Measurements from ENCODE around the gene MGP. TPM values are rescaled to one million over a fixed set of nuclear protein-coding genes. Genes with fewer than 3 reads are reported as not detected.

MGP gene
- total and polyA plus RNA-seq, 2 of the 13 experiments (the other 11 are each of a cell fraction or from before 2014, with no cell fraction given), result not detected

- Histone ChIP-seq H3K9ac (ENCODE audit: insufficient read depth, low read depth, low read length) (no peak overlapping the region), H3K4me3 (replicated peaks in 1 of 3; ENCODE audit: insufficient read depth in 1 of 3, low read depth in 2 of 3, low read length in 3 of 3) (no peak overlapping the region), H3K9me3 (ENCODE audit: low read length) (no peaks in the 10 kb centered on the region), H3K27me3 (ENCODE audit: control insufficient read depth in 1 of 2, insufficient read depth in 2 of 2, low read length in 2 of 2) (no peaks in the 10 kb centered on the region), H4K20me1 (ENCODE audit: insufficient read depth, low read length) (no peaks in the 10 kb centered on the region), H3K27ac (ENCODE audit: extremely low read length, insufficient read depth, low read length) (no peak overlapping the region), H3K79me2 (ENCODE audit: insufficient read depth, low read length) (no peaks in the 10 kb centered on the region), H3K4me1 (ENCODE audit: insufficient read depth, low read length) (no peaks in the 10 kb centered on the region), H3K4me2 (ENCODE audit: low read depth, low read length) (no peak overlapping the region), H2AFZ (ENCODE audit: low read length) (no peak overlapping the region), H3K36me3 (replicated peaks in 1 of 2; ENCODE audit: control insufficient read depth in 1 of 2, insufficient read depth in 2 of 2, low read length in 2 of 2) (no peaks in the 10 kb centered on the region)
- ChIA-PET POLR2A (no interaction called here), CTCF (ENCODE audit: low intra/inter-chr PET ratio, low total read pairs) (no interaction called here)
- intact Hi-C loops (cut with micrococcal nuclease; ENCODE audit: unreplicated experiment) (no loop called here), in situ Hi-C loops (cut with HindIII; ENCODE audit: extremely low pct_ligation_motif_present, low pct_unique_long_range_greater_than_20kb) (no loop called here)
- FAIRE-seq (no peak), ATAC-seq (no peak), DNase-seq (ENCODE audit: low spot score) (no peak)
- TF ChIP-seq KIAA2018 (CRISPR knock-in tag; IDR thresholded peaks at IDR 0.05; ENCODE audit: borderline replicate concordance) (no peak), ZNF510 (CRISPR knock-in tag; IDR thresholded peaks at IDR 0.05; ENCODE audit: low read depth) (no peak), SP1 (IDR thresholded peaks at IDR 0.05) (no peak), SP1 (CRISPR knock-in tag; IDR thresholded peaks at IDR 0.05) (no peak), NFYC (CRISPR knock-in tag; IDR thresholded peaks at IDR 0.05) (no peak), ZBTB44 (CRISPR knock-in tag; IDR thresholded peaks at IDR 0.05) (no peak)
- TF ChIP-seq, protein P1, sequence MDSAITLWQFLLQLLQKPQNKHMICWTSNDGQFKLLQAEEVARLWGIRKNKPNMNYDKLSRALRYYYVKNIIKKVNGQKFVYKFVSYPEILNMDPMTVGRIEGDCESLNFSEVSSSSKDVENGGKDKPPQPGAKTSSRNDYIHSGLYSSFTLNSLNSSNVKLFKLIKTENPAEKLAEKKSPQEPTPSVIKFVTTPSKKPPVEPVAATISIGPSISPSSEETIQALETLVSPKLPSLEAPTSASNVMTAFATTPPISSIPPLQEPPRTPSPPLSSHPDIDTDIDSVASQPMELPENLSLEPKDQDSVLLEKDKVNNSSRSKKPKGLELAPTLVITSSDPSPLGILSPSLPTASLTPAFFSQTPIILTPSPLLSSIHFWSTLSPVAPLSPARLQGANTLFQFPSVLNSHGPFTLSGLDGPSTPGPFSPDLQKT (CRISPR knock-in tag; IDR thresholded peaks at IDR 0.05; ENCODE audit: borderline replicate concordance), result no peak
- TF ChIP-seq, protein P2, sequence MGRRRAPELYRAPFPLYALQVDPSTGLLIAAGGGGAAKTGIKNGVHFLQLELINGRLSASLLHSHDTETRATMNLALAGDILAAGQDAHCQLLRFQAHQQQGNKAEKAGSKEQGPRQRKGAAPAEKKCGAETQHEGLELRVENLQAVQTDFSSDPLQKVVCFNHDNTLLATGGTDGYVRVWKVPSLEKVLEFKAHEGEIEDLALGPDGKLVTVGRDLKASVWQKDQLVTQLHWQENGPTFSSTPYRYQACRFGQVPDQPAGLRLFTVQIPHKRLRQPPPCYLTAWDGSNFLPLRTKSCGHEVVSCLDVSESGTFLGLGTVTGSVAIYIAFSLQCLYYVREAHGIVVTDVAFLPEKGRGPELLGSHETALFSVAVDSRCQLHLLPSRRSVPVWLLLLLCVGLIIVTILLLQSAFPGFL (CRISPR knock-in tag; IDR thresholded peaks at IDR 0.05), result no peak
- no TSS peak for BruUV-seq (replicated peaks)
- WGBS (ENCODE audit: low lambda C conversion rate), result 37% methylated on average over 5 of the region's 5 CpGs
Observed at GRCh38 chr12:14890701-14891100, 5.0 kb upstream of the MGP start.
